ENCODE results near the gene MRGPRE. TPM values are rescaled to one million over a fixed set of nuclear protein-coding genes. Genes with fewer than 3 reads are reported as not detected.
"Not testable (repeated sequence)": the region's sequence is repeated elsewhere in the genome, so short reads cannot be mapped to it uniquely, and the experiment has no call there.

MRGPRE gene
- polyA plus RNA-seq (ENCODE audit: insufficient read length): not detected

- no peak for DNase-seq (ENCODE audit: low read depth)
Measured at GRCh38 chr11:3231851-3232744, at the start of gene MRGPRE. Gene MRGPRE, minus strand, starts transcription at chr11:3232417. Its CDS starts 3,618 bp downstream, at chr11:3228799.

DNA sequence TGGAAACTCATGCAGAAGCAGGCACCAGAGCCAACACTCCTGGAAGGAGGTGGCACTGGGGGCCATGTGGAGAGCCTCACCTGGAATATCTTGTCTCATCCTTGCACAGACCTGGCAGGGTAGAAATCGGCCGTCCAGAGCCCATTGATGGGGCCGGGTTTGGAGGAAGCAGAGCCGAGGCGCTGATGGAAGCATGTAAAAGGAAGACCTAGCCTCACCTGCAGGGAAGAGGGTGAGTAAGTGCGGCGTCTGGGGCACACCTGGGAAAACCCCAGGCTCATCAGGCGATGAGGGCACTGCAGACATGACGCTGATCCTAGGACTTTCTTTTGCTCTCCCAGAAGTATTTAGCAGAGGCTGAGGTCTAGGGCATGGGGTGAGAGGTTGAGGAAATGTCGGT lies 48.9 kb upstream of the MRGPRE start:
- DNase-seq (ENCODE audit: low read depth): not testable (repeated sequence)

- DNase-seq (ENCODE audit: low read depth): not testable (repeated sequence)
Measured at GRCh38 chr11:3280662-3281061, 48.4 kb upstream of the MRGPRE start.

GRCh38 chr11:3278922-3279321 lies 46.7 kb upstream of the MRGPRE start:
- DNase-seq (ENCODE audit: low read depth): not testable (repeated sequence)

DNA sequence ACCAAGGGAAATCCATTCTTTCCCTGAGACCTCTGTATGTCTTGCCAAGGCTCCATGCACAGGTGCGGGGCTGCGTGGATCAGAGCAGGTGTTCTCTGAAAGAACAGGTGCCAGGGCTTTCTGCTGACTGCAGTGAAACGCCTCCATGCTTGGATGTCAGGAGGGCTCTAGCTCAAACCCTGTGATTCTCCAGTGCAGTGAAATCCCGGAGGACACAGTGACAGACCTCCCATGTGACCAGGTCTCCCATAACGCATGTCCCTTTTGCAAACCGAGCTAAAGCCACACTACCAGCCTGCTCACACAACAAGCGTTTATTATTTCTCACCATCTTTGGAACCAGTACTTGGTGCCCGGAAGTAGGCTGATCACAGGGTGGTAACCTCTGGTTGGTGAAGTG lies 41.4 kb upstream of the MRGPRE start:
- not testable (repeated sequence) for DNase-seq (ENCODE audit: low read depth)

DNA sequence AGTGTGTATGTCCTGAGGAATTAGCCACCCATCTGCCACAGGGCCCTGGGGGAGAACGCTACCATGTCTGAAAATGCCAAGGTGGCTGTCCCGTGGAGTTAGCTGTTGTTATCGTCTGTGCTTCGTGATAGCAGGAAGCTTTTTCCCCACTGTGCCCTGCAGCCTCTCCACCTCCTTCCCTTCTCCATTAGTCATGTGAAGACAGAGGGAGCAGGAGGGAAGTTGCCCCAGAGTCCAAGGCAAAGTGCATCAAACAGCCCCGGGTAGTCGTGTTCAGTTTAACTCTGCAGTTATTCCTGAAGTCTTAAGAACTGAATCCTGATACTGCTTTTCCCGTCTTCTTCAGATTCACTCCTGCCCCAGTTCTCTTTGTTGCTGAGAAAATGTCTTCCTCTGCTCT lies 30.3 kb upstream of the MRGPRE start:
- not testable (repeated sequence) for DNase-seq (ENCODE audit: low read depth)

DNA sequence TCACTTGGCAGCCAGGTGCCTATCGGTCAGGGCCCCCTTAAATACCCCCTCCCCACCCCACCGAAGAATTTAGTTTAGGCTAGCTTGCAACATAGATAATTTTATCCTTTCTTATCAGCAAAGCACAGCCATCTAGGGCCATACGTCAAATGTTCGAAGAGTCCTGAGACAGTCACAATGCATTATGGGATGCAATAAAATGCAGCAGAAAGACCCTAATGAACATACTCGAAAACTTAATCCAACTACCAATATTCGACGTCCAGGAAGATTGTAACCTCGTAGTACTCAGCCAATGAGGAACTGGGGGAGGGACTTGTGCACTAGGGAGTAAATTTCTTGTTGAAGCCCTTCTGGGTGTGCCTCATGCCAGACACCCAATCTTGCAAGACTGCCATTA lies 29.6 kb upstream of the MRGPRE start:
- DNase-seq (ENCODE audit: low read depth): not testable (repeated sequence)

DNA sequence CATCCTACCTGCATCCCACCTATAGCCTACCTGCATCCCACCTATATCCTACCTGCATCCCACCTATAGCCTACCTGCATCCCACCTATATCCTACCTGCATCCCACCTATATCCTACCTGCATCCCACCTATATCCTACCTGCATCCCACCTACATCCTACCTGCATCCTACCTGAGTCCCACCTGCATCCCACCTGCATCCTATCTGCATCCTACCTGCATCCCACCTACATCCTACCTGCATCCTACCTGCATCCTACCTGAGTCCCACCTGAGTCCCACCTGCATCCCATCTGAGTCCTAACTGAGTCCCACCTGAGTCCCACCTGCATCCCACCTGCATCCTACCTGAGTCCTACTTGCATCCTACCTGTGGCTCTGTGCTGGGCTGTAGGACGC lies 25.3 kb upstream of the MRGPRE start:
- not testable (repeated sequence) for DNase-seq (ENCODE audit: low read depth)

- not testable (repeated sequence) for DNase-seq (ENCODE audit: low read depth)
Measured at GRCh38 chr11:3255241-3255640, 23.0 kb upstream of the MRGPRE start.

GRCh38 chr11:3254773-3255172 lies 22.6 kb upstream of the MRGPRE start:
- not testable (repeated sequence) for DNase-seq (ENCODE audit: low read depth)

DNA sequence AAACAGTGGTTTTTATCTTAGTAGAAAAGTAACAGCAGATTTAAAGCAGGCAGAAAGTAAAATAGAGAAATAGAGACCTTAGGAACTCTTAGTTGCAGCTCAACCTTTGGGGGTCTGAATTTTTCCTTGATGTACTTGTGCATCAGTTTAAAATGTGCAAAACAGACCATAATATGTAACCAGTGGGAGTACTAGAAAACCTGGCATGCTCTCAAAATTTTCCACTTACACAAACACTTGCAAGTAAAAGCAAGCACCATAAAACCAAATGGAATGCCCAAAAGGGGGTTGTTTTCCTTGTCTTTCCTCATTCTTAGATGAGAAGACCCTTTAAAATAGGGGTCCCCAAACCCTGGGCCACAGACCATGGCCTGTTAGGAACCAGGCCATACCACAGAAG lies 12.9 kb upstream of the MRGPRE start:
- DNase-seq (ENCODE audit: low read depth): no peak

GRCh38 chr11:3243880-3244279 lies 11.7 kb upstream of the MRGPRE start:
- DNase-seq (ENCODE audit: low read depth): no peak

- DNase-seq (ENCODE audit: low read depth): no peak
Measured at GRCh38 chr11:3237119-3237518, 4.9 kb upstream of the MRGPRE start.

DNA sequence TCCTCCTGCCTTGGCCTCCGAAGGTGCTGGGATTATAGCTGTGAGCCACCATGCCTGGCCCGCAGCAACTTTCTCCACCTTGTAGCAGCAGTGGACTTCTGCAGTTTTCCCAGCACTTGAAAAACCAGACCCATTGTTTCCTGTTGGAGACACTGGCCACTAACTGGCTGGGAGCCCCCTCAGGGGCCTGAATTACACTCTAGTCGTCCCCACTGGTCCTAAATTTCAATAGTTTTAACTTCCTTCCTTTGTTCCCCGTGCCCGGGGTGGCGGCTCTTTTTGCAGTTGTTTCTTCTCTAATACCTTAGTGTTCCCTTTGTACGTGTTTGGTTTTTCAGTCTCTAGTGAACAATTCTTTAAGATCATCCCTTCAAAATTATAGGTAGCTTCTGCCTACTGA lies 2.6 kb upstream of the MRGPRE start:
- no peak for DNase-seq (ENCODE audit: low read depth)

DNA sequence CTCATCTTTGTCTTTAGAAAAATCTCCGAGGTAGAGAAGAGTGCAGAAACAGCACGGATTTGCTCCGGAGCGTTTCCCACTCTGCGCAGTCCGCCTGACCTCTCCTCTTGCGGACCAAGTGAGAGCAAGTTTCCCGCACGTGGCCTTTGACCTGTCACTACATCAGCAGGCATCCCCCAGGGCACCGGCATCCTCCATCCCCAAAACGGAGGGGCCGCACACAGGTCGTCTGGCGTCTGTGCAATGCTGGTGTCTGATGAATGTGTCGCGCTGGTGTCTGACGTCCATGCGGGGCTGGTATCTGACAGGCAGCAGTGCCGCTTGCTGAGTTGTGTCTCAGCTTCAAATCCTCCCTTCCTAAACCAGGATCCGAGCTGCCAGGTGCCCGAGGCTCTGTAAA lies 739 bp upstream of the MRGPRE start:
- no peak for DNase-seq (ENCODE audit: low read depth)

DNA sequence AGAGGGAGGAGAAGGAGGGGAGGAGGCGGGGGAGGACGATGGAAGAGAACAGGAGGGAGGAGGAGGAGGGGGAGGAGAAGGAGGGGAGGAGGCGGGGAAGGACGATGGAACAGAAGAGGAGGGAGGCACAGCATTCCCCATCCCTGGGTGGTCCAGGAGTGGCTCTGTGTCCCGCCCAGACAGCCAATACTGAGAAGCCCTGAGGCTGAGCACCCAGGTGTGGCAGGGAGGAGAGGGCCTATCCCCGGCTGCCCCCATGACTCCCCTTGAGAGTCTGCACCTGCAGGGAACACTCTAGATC lies 717 bp downstream of the MRGPRE start:
- DNase-seq (ENCODE audit: low read depth): no peak

DNA sequence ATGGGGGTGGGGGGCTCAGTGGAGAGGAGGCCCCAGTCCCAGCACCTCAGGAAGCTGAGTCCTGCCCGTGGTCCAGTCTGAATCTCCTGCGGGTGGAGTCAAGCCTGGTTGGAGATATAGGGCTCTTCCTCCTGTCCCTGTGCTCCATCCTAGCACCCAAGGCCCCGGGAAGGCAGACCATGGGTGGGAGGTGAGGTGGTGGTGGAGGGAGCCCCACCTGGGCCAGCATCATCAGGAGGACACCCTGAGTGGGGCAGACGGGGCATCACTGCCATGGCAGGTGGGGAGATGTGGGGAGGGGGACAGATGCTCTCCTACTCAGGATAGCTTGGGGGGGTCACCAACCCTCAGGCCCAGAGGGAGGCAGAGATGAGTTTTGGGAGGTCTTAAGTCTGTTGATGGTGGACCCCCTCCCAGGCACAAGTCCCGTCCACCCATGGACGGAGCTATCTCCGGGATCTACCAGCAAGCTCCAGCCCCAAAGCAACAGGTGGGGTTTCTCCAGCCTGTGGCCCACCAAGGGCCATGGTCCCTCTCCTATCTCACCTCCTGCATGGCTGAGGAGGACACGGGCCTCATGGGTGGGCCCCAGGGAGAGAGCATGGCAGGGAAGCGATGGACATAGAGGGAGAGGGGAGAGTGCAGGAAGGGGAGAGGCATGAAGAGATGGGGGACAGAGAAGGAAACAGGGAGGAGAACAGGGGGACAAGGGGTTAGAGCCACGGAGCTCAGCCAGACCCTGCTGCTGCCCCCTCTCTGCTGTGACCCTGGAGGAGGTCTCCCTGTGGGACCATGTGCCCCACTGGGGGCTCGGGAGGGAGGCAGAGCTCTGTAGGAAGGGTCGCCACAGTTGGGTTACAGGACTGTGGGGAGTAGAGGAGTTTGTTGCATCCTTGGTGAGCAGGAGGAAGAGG lies 1.3 kb downstream of the MRGPRE start:
- no peak for DNase-seq (ENCODE audit: low read depth)

DNA sequence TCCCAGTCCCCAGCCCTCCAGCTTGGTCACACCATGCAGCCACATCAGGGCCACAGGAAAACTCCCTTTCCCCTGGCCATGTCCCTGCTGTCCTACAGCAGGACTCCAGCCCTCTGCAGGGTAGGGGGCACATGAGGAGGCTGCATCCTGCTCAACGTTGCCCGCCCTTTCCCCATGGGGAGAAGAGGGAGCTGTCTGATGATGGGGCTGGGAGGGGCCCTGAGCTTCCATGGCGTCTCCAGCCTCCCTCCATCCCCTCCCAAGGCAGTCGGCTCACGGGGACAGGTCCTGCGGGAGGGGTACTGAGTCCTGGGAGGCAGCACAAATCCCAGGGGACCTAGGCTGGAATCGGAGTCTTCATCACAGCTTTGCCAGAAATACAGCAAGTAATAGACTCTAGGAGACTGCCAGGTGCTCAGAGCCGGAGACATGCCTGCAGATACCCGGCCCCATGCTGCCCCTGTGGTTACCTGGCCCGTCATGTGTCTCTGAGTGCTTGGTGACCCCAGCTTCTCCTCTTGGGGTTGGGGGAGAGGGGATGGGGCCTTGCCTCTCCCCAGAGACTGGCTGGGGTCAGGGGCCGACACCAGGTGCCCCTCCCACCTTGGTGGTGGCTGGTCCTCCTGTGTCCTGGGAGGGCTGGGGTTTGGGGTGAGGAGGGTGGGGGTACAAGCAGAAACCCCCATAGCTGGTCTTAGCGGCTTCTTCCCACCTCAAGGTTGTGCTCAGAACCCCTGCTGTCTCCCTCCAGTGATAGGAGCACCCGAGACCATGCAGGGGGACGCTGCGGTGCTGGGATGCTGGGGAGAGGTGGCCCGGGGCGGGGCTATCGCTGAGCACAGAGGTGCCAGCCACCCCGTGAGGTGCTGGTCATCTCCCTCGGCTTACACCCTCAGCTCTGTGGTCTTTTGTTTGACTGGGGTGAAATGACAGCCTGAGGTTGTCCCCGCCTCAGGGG lies 2.3 kb downstream of the MRGPRE start:
- DNase-seq (ENCODE audit: low read depth): no peak

- DNase-seq (ENCODE audit: low read depth): no peak
Measured at GRCh38 chr11:3228445-3228829, 3.8 kb downstream of the MRGPRE start.

- DNase-seq (ENCODE audit: low read depth): no peak
Measured at GRCh38 chr11:3227568-3228444, 4.4 kb downstream of the MRGPRE start.
